K562 (cell line): ENCODE data around the gene KLHL22. TPM values are rescaled to one million over a fixed set of nuclear protein-coding genes. Genes with fewer than 3 reads are reported as not detected.

ENCODE experiments used
- CBX3 ChIP-seq, 2 experiments: IDR thresholded peaks; 1 replicate in 1 of 2; 2 replicates in 1 of 2; pipeline ENCODE4 v1.6.1; 2012; ENCODE audit warnings: inconsistent platforms in 2 of 2, low read length in 2 of 2, borderline replicate concordance in 1 of 2, control low read depth in 1 of 2
- GTF2E2 ChIP-seq: fragments of 200-800 bp; sonication (Bioruptor generic); IDR thresholded peaks from 2 replicates; pipeline ENCODE4 v1.6.1; 2016; ENCODE audit warnings: missing genetic modification characterization, missing compliant biosample characterization
- HNRNPL ChIP-seq: fragments of 200-400 bp; formaldehyde crosslinking; IDR thresholded peaks from 2 replicates; pipeline ENCODE4 v1.6.1; 2017; ENCODE audit warnings: low read depth, mild to moderate bottlenecking, low read length
- ID3 ChIP-seq, 2 experiments: fragments of 250-450 bp in 1 of 2; fragments of 450-650 bp in 1 of 2; sonication (Bioruptor Pico) in 1 of 2; IDR thresholded peaks; 2 replicates each; pipeline versions ENCODE4 v1.6.1 to v1.8.0; 2016 to 2021; ENCODE audit warnings: mild to moderate bottlenecking in 2 of 2, moderate library complexity in 2 of 2, missing compliant biosample characterization in 1 of 2, missing genetic modification characterization in 1 of 2
- KAT8 ChIP-seq: fragments of 450-650 bp; IDR thresholded peaks from 2 replicates; pipeline ENCODE4 v1.6.1; 2016; ENCODE audit warnings: low read depth, mild to moderate bottlenecking
- KDM2B ChIP-seq: fragments of 250-450 bp; sonication (Bioruptor Pico); IDR thresholded peaks from 2 replicates; pipeline ENCODE4 v1.8.0; 2021; ENCODE audit warnings: mild to moderate bottlenecking, moderate library complexity
- MBD2 ChIP-seq: sonication (generic); IDR thresholded peaks from 2 replicates; pipeline ENCODE4 v1.6.1; 2016; ENCODE audit warnings: low read depth, borderline replicate concordance
- MTF1 ChIP-seq: fragments of 250-450 bp; sonication (Bioruptor Pico); IDR thresholded peaks from 2 replicates; pipeline ENCODE4 v1.9.0; 2021; ENCODE audit warnings: moderate library complexity, mild to moderate bottlenecking, inconsistent platforms, borderline replicate concordance
- NFYB ChIP-seq: IDR thresholded peaks from 2 replicates; pipeline ENCODE4 v1.6.1; 2011; ENCODE audit warnings: mild to moderate bottlenecking, moderate library complexity; ENCODE audit not compliant: insufficient read length; ENCODE audit errors: extremely low read depth
- NR4A1 ChIP-seq, 2 experiments: fragments of 250-450 bp in 1 of 2; fragments of 450-650 bp in 1 of 2; sonication (Bioruptor Pico) in 1 of 2; IDR thresholded peaks; 2 replicates each; pipeline versions ENCODE4 v1.4.0 to v1.6.1; 2016 to 2020; ENCODE audit warnings: mild to moderate bottlenecking in 2 of 2, missing compliant biosample characterization in 1 of 2, missing genetic modification characterization in 1 of 2, moderate library complexity in 1 of 2
- PRDM10 ChIP-seq: fragments of 450-650 bp; IDR thresholded peaks from 2 replicates; pipeline ENCODE4 v1.6.1; 2018; ENCODE audit not compliant: partially characterized antibody
- TAF7 ChIP-seq: fragments of 450-650 bp; IDR thresholded peaks from 2 replicates; pipeline ENCODE4 v1.6.1; 2016; ENCODE audit warnings: missing genetic modification characterization, missing compliant biosample characterization
- ZNF217 ChIP-seq: sonication (generic); formaldehyde crosslinking; IDR thresholded peaks from 2 replicates; pipeline ENCODE4 v1.8.0; 2022; ENCODE audit warnings: mild to moderate bottlenecking, missing genetic modification reagents
- ZNF282 ChIP-seq: sonication (generic); formaldehyde crosslinking; IDR thresholded peaks from 2 replicates; pipeline ENCODE4 v1.8.1; 2023; ENCODE audit warnings: missing genetic modification reagents
- ZNF561 ChIP-seq: fragments of 450-650 bp; formaldehyde crosslinking; conservative IDR thresholded peaks from 2 replicates; pipeline ENCODE4 v1.4.0; 2020; ENCODE audit warnings: mild to moderate bottlenecking, moderate library complexity
- ZNF639 ChIP-seq, 2 experiments: fragments of 200-800 bp in 1 of 2; sonication (Bioruptor generic) in 1 of 2; sonication (generic) in 1 of 2; formaldehyde crosslinking in 1 of 2; IDR thresholded peaks in 1 of 2; conservative IDR thresholded peaks in 1 of 2; 2 replicates each; pipeline versions ENCODE4 v1.5.0 to v1.6.1; 2016 to 2020; ENCODE audit warnings: missing compliant biosample characterization in 1 of 2, missing genetic modification characterization in 1 of 2, missing genetic modification reagents in 1 of 2
- polyA plus RNA-seq, 8 experiments: library from polyadenylated mRNA; depleted of rRNA in 4 of 8; stranded (reverse) in 5 of 8; unstranded in 3 of 8; fragments of >200 nt; fragmentation: Nextera tagmentation in 2 of 8; fragmentation: Illumina TruSeq in 1 of 8; extraction: Ambion mirVana in 2 of 8; extraction: Trizol in 1 of 8; gene quantifications; 2 replicates each; pipeline versions ENCODE4 v1.2.1 to v1.2.3, GENCODE V29; 2011 to 2014; ENCODE audit warnings: inconsistent platforms in 1 of 8, missing spikeins in 1 of 8
- total RNA-seq, 7 experiments: library from RNA; depleted of rRNA in 6 of 7; stranded (reverse); fragments of >200 nt in 6 of 7; fragmentation: Illumina TruSeq in 2 of 7; extraction: Trizol in 2 of 7; gene quantifications; 2 replicates each; pipeline versions ENCODE4 v1.2.1 to v1.2.3, GENCODE V29; 2011 to 2021; ENCODE audit warnings: low replicate concordance in 1 of 7
- TF ChIP-seq, protein P1 (sequence below): sonication (generic); formaldehyde crosslinking; IDR thresholded peaks from 2 replicates; pipeline ENCODE4 v1.9.0; 2022; ENCODE audit warnings: mild to moderate bottlenecking, missing genetic modification reagents
- TF ChIP-seq, protein P2 (sequence below), 2 experiments: IDR thresholded peaks; 2 replicates each; pipeline ENCODE4 v1.6.1; 2011; ENCODE audit warnings: borderline replicate concordance in 1 of 2, control low read depth in 1 of 2, low read depth in 1 of 2, low read length in 1 of 2, mild to moderate bottlenecking in 1 of 2, mixed read lengths in 1 of 2, moderate library complexity in 1 of 2; ENCODE audit not compliant: insufficient read depth in 1 of 2, insufficient read length in 1 of 2, poor library complexity in 1 of 2, severe bottlenecking in 1 of 2; ENCODE audit errors: extremely low read depth in 1 of 2

The KLHL22 gene
- total and polyA plus RNA-seq, 9 of the 15 experiments (the other 6 are each of a cell fraction or from before 2014, with no cell fraction given): 1.3 to 25.6 (median 15.2) TPM

DNA sequence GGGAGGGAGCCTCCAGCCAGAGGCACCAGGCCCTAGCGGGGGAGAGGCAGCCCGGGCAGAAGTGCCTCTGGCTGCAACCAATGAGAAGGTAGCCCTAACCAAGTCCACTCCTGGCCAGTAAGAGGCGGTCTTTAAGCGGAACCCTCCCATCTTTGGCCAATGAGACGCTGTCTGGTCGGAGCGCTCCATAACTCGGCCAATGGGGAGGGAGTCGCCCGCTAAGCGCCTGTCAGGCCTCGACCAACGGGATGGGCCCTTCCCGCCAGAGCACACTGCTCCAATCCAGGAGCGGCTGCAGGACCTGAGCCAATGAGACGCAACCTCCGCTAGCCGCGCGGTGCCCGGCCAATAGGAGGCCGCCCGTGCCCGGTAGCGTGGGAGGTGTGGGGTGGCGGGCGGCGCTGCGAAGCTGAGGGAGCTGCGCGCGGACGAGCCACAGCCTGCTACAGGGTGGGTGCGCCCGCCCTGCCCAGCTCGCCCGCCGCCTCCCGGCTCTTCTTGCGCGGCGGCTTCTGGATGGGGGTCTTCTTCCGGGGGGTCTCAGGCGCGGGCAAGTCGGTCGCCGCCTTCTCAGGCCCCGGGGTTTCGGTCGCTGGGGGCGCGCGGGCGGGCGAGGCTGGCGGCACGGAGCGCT, 70.5 kb downstream of the KLHL22 start (continued):
- TF ChIP-seq ZNF217 (no peak), CBX3 (IDR thresholded peaks at IDR 0.05; ENCODE audit: borderline replicate concordance in 1 of 2, low read length in 2 of 2) (peak in 1 of 2 experiments; percentile 44; a peak in 1 of 3 replicates), ZNF282 (CRISPR knock-in tag) (peak; percentile 94; the same call in 1 of the 2 replicates), MTF1 (CRISPR knock-in tag) (no peak), TAF7 (tag) (no peak), GTF2E2 (tag) (no peak), ID3 (CRISPR knock-in tag; IDR thresholded peaks at IDR 0.05) (no peak), ID3 (tag; IDR thresholded peaks at IDR 0.05) (peak; percentile 33; the same call in 1 of the 2 replicates), PRDM10 (peak; percentile 71), NR4A1 (CRISPR knock-in tag; IDR thresholded peaks at IDR 0.05) (peak; percentile 22; the same call in 1 of the 2 replicates), NR4A1 (tag; IDR thresholded peaks at IDR 0.05) (no peak), NFYB (peak; percentile 60), ZNF639 (CRISPR knock-in tag; conservative IDR thresholded peaks at IDR 0.05 in 1 of 2, IDR thresholded peaks at IDR 0.05 in 1 of 2) (0 out of 4 replicates have a peak, but pooled peaks of 1 of the 2 experiments have one; percentile 67), KAT8 (no peak), ZNF561 (CRISPR knock-in tag) (no peak), MBD2 (peak; percentile 57; the same call in 1 of the 2 replicates), HNRNPL (peak; percentile 90), KDM2B (no peak)
- TF ChIP-seq, protein P1, sequence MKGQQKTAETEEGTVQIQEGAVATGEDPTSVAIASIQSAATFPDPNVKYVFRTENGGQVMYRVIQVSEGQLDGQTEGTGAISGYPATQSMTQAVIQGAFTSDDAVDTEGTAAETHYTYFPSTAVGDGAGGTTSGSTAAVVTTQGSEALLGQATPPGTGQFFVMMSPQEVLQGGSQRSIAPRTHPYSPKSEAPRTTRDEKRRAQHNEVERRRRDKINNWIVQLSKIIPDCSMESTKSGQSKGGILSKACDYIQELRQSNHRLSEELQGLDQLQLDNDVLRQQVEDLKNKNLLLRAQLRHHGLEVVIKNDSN (CRISPR knock-in tag): peak; percentile 10; the same call in 1 of the 2 replicates
- TF ChIP-seq, protein P2, sequence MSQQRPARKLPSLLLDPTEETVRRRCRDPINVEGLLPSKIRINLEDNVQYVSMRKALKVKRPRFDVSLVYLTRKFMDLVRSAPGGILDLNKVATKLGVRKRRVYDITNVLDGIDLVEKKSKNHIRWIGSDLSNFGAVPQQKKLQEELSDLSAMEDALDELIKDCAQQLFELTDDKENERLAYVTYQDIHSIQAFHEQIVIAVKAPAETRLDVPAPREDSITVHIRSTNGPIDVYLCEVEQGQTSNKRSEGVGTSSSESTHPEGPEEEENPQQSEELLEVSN (IDR thresholded peaks at IDR 0.05; ENCODE audit: borderline replicate concordance in 1 of 2, extremely low read depth in 1 of 2, insufficient read depth in 1 of 2, insufficient read length in 1 of 2, low read depth in 1 of 2, low read length in 1 of 2, poor library complexity in 1 of 2, severe bottlenecking in 1 of 2): peak in 1 of 2 experiments; percentile 41
